CD4-positive, alpha-beta T cell treated with Interleukin-15 for 1 hour (primary cell): ENCODE measurements around the gene PRODH.
"Not testable (repeated sequence)": the region's sequence is repeated elsewhere in the genome, so short reads cannot be mapped to it uniquely, and the experiment has no call there.

Source experiments
- DNase-seq: peaks from one replicate; pipeline ENCODE4 v3.0.0-alpha.2; 2020

Gene PRODH

DNA sequence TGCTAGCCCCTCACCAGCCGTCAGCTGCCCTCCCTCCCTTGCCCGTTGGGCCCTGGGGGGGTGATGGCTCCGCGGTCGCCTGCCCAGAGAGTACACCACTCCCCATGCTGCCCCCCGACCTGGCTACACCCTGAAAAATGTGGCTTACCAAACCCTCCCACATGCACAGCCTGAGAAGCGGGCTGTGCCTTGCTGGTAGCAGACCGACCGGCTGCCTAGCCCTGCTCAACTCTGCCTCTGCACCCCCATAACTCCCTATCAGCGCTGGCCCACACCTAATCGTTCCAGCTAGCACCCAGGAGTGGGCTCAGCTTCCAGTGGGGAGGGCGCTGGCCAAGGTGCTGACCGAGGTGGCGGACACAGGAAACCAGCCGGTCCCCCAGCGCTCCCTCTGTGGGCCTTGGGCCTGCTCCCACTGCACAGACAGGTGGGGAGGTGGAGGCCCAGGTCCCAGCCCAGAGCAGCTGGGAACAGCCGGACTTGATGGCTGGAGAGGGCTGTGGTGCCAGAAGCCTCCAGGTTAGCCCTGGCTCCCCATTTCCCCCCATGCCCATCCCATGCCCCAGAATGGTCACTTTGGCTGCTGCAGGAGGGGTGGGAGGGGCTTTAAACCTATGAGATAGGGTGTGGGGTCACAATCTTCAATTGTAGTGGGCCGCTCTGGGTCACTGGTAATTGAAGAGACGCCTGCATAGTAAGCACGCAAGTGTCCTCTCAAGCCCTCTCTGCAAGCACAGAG lies 32.1 kb upstream of the PRODH start:
- no peak for DNase-seq

DNA sequence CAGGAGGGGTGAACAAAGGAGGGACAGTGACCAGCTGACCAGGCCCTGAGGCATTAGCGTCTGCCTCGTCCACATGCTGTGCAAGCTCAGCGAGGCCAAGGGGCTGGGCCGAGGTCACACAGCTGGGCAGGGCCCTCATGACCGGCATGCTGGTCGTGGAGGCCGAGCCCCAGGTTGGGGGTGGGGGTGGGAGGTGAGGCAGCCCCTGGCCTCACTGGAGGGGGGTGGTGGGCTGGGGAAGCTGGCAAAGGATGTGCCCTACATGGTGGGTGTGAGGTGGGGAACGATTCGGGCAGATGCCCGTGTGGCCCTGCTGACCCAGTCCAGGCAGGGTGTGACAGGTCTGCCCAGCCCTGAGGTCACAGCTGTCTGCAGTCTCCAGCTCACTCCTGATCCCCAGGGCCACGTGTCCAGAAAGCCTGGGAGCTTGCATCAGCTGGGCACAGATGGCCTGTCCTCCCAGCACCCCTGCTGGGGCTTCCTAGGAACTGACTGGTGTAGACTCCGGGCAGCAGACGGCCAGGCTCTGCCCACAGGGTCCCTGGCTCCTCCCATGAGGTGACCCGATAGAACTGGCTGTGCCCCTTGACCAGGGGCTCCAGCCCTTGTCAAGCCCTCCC lies 31.4 kb upstream of the PRODH start:
- not testable (repeated sequence) for DNase-seq

DNA sequence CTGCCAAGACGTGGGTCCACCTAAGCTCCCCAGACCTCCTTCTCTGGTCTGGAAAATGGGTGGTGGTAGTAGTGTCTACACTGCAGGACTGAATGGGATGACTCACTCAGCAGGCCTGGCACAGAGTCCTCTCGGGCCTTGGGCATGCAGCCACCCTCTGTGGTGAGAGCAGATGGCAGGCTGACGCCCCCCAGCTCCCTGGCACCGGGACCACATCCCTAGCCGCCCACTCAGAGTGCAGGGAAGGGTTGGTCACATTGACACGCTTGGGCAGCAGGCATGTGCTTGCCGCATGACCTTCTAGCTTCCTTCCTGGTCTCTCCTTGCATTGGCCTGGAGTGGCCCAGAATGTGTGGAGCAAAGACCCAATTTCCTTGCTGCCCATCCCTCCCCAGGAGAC lies 30.7 kb upstream of the PRODH start:
- no peak for DNase-seq

DNA sequence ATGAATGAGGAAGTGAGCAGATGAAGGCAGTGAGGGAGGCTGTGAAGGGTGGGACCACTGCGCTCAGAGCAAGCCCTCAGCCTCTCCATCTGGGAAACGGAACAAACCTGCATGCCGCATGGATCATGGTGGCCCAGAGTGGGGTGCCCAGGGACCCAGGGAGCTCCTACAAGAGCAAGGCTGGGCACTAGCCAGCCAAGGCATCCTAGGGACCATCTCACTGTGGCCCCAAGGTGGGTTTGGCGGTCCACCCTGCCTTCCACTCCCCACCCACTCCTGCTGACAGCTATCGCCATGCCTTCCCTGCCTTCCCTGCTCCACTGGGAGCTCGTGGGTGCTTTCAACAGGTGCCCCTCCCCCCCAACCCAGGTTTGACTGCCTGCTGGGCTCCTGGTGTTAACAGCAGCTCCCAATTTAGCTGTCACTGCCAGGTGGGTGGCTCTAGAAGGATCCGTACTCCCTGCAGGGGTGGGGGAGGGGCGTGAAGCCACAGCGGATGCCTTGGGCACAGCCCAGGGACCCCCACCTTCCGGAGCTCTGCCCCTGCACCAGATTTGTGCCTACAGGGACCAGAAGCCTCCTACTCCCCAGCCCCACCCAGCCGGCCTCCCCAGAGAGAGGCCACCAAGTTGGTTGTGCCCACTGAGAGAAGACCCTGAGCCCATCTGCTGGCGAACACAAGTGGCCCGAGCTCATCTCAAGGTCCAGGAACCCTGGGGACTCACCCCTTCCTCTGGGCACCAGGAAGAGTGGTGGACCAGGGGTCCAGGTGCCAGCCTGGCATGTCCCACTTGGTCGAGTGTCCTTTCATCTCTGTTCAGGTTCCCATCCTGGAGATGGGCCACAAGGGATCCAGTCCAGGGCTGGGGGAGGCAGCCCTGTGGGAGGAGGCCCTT lies 29.7 kb upstream of the PRODH start:
- DNase-seq, result no peak

DNA sequence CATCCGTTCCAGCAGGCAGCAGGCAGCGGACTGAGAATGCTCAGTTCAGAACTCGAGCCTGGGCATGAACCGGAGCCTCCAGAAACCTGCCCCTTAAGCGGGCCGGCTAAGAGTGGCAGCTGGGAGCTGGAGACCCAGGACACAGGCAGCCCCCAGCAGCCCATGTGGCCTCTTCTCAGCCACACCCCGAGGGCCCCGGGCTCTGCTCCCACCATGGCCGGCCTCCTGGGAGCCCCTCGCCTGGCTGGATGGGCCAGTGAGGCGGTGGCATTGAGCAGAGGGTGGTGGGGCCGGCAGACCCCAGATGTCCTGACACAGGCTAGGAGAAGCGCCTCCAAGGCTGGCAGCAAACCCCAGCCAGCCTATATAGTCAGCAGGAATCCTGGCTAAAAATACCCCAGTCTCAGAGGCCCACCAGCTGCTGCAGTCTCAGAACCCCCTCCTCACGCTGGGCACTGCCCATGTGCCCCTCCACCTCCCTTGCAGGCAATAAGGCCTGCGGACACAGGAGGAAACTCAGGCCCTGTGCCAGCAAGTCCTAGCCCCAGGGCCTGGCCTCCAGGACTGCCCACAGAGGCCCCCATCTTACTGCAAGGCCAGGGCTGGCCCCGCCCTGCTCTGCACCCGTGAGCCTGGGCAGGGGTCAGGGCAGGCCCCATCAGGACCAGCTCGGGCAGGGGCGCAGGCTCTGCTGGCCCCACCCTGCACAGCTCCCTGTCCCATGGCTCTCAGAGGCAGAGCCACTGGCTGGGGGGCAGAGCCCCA lies 28.6 kb upstream of the PRODH start:
- not testable (repeated sequence) for DNase-seq

DNA sequence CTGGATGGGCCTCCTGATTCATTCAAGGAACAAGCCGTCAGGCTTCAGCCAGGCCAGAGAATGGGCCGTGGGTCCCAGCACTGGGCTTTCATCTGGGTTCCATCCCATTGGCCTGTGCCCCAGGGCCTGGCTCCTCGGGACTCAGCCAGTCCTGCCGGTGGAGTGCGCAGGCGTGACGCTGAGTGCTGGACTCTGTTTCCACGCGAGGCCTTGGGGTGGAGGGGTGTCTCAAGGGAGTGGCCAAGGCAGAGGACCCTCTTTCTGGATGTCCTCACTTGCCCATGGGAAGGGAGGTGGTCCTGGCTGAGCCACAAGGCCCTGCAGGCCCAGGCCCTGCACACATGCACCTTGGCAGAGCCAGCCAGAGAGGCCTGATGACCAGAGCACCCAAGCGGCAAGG lies 28.0 kb upstream of the PRODH start:
- DNase-seq, result not testable (repeated sequence)

DNA sequence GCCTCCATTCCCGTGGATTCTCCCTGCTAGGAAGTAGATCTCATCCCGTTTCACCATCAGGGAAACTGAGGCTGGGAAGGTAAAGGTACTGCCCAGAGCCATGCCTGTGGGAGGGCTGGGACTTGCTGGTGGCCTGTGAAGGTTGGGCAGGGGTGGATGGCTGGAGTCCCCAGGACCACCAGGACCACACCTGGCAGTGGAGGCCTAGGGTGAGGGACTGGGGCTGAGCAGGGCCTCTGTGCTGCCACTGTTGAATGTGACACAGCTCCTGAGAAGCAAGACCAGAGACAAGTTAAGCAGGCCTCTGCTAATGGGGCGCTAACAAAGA lies 26.2 kb upstream of the PRODH start:
- no peak for DNase-seq

DNA sequence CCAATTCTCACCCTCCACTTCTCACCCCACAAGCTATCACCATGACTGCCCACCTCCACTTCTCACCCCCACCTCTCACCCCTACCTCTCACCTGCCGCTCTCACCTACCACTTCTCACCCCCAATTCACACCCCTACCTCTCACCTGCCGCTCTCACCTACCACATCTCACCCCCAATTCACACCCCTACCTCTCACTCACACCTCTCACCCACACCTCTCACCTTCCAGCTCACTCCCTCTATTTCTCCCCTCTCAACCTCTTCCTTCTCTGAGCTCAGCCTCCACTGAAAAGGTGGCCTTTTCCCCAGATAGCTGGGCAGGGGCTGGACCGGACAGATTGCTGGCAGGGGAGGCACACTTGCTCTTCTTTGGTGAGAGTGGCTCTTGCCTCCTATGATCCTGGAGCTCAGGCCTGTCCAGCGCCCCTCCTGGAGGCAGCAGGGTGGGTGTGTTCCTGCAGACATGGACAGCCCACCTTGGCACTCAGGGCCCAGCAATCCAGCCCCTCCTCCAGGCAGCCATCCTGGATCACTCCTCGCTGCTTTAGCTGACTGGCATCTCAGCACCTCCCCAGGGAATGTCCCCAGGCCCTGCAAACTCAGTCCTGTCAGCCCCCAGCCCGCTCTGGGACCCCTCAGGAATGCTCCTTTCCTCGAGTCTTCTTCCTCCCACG lies 25.7 kb upstream of the PRODH start:
- not testable (repeated sequence) for DNase-seq

DNA sequence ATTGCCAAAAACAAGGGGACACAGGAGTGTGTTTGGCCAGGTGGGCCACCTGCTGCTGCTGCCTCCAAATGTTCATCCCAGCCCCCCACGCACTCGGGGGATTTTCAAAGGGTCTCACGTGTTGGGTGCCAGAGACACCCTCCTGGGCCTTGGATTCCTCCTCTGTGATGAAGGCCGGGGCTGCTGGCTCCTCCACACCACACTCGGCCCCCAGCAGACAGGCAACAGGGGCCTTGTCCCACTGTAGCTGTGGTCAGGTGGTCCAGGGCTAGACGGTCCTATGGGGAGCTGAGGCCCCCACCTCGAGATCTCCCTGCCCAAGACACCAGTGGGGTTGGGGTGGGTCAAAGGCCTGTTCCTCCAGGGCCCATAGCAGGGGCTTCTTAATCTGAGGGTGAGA lies 25.1 kb upstream of the PRODH start:
- DNase-seq, result not testable (repeated sequence)

DNA sequence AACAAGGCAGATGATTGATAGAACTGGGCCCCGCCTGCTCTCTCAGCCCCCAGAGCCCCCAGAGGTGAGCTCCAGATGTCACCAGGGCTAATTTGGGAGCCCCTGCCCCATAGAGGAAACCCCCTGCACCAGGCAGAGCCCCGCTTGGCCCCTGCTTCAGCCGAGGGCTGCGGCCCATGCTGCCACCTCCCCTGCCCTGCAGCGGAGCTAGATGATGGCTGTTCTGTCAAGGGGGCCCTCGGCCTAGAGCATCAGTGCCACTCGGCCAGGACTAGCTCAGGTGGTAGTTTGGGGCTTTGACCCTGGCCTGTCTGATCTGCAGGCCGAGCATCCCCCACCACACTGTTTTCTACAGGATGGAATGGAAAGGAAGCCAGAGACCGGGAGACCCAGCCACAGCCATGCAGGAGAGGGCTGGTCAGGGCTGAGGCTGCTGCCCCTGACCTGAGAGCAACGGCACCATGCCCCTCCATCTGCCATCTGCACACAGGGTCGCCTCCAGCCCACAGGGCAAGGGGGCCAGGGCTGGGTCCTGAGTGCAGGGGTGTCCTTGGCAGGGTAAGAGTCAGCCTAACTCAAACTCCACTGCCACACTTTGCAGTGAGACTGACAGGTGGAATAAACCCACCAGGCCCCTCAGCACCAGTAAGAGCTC lies 24.2 kb upstream of the PRODH start:
- not testable (repeated sequence) for DNase-seq

DNA sequence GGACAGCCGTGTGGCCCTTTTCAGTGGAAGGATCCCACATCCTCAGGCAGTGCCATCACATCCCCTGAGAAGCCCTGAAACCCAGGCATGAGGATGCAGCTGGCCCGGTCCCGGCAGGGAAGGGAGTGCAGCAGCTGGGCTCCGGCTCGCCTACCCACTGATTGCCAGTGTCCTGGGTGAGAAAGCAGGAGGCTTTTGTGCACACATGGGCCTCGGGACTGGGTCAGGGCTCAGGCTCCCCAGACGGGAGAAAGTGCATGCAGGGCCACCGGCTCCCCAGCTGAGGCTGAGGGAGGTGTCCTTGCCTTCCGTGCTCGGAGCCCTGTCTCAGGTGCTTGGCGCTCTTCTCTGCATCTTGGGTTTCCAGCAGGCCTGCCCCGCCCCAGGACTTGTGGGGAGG lies 23.6 kb upstream of the PRODH start:
- not testable (repeated sequence) for DNase-seq

DNA sequence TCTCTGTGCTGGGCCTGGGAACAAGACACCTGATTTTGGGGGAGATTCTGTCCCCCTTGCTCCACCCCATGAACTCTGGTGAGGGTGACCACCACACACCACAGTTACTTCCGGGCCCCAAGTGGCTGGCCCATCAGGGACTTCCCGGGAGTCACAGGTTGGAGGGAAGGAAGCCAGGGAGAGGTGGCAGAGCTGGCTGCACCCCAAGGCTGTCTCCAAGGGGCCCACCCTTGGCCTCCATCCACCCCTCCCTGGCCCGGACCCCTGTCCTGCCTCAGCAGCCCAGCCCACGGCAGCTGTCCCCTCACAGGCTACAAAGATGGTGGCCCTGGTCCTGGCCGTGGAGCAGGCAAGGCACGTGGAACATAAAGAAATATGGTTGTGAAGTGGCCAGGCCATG lies 23.2 kb upstream of the PRODH start:
- DNase-seq, result not testable (repeated sequence)

DNA sequence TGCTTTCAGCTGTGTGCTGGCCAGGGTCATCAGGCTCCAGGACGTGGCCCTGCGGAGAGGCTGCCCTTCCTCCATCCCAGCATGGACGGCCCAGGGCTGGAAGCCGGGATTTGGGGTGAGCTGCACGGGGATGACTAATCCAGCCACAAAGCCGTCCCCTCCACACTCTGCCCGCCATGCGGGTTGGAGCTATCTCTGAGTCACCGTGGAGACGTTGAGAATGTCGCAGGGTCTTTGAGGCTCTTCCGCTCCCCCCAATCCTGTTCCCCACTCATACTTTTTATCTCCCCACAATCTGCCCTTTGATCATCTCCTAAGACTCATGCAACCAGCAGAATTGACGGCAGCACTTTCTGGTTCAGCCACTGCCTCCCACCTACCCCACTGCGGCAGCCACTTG lies 22.6 kb upstream of the PRODH start:
- not testable (repeated sequence) for DNase-seq

DNA sequence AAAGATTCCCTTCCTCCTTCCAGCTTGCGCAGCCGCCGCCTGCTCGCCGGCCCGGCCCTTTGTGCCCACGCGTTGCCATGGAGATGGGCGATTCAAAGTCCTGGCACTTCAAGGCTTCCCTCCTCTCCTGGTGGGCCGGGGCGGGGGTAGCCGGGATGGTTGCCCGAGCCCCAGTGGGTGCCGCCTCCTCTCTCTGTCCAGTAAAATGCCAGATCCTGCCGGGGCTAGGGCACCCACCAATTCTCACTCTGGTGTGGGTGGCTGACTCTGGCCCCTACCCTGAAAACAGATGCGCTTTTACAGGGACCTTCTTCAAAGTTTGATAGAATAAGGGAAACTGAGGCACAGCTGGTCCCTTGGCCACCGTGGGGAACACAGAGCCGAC lies 22.2 kb upstream of the PRODH start:
- DNase-seq, result not testable (repeated sequence)

DNA sequence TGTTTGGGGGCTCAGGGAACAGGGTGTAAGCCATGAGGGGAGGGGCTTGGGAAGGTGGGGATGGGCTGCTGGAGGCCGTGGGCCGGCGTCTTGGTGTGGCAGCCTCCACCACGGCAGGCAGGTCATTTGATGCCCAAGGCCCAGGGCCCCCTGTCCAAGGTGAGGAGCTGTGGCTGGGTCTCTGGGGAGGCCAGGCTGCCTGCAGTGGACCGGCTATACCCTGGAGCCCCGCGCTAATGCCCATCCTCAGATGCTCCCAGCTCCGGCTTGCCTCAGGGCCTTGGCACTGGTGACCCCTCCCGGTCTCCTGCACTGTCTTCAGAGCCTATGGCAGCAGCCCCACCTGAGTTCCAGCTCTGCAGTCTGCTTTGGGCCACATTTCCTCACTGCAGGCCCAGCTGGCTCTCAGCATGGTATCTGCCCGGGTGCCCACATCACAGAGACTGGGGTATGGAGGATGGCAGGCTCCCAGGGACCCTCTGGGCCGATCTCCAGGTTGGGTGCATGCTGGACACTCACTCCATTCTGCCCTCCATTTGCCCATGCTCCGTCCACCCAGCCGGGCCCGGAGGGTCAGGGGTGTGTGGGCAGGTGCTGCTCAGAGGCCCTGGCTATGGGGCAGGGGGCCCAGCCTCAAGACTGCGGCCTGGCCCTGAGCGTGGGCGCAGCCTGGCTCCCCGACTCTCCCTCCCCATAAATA lies 21.7 kb upstream of the PRODH start:
- not testable (repeated sequence) for DNase-seq

DNA sequence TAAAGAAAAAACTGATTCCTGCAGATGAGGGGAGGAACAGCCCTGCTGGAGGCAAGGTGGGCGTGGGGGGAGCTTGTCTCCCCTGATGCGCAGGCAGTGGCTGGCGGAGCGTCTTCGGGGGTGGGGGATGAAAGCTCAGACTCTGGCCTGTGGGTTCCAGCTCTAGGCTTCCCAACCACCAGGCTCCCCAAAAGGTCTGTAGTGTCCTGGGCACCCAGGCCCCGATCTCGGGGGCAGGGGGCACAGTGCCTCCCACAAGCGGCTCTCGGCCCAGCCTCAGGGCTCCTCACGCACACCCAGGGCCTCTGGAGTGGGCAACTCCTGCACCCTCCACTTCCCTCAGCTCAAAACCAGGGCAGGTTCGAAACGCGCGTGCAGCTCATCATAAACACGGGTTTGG lies 20.9 kb upstream of the PRODH start:
- DNase-seq, result not testable (repeated sequence)

DNA sequence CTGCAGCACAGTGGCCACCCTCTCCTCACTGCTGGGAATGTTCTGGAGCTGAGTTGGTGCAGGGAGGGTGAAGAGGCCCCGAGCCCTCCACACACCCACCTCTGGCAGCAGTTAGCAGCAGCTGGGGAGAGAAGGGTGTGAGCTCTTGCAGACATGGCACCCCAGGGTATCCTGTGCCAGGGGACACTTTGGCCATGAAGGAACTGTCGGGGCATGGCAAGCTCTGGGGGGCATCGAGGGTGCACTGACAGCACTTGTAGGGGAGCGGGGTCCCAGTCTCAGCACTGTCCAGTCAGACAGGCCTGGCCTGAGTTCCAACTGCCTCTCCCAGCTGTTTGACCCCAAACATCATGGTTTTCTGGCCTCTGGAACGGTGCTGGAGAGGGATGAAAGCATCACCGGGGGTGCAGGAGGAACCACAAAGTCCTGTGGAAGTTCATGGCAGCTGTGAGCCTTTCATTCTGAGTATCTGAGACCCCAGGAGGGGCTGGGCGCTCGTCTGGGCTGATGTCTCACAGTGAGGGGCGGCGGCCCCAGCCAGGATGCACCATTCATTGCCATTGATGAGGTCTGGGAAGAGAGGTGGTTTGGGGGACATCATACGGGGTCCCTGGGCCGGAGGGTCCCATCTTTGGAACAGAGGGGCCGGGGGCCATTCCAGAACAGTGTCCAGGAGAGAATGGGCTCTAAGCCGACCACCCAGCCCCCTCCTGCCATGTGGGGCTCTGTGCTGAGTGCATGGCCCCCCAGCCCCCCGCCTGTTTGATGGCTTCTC lies 20.2 kb upstream of the PRODH start:
- DNase-seq, result not testable (repeated sequence)

DNA sequence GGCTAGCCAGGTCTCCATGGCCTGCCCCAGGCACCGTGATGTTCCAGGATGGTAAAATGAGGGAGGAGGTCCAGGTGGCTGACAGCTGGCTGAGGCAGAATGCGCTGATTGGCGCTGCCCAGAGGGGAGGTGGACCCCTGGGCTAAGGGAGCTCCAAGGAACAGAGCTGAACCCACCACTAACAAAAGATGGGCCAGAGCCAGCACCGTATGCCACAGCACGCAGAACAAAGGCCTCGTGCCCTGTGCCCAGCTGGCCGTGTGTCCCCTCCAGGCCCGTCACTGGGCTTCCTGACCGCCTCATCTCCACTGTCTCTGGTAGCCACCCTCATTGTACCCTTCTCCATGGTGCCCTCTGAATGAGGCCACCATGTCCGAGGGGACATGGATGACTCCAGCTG lies 19.6 kb upstream of the PRODH start:
- no peak for DNase-seq

DNA sequence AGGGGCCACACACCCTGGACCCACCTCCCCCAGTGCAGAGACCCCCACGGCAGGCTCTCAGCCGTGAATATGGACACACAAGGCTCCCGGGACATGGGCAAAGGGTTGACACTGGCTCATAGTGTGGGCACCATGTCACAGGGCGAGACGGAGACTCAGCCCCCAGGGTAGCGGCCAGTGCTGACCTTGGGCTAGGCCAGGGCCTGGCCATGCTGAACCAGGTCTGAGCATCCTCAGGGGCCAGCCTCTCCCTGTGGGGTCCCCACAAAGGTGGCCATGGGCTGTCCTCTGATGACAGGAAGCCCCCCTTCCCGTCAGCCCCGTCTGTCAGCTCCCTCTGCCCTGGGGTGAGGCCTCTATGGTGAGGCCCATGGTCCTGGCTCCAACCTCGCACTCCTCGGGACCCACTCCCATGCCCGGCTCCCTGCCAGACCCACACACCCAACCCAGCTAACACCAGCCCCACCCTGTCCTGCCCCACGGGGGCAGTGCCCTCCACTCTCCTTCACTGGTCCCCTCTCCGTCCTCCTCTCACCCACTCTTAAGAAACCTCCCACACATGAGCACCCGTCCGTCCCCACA lies 19.0 kb upstream of the PRODH start:
- no peak for DNase-seq
